DND-41 (cell line): ENCODE results near the gene CSRP1.

ENCODE experiments used
- CTCF ChIP-seq: IDR thresholded peaks from 2 replicates; pipeline ENCODE4 v1.5.1; 2012; ENCODE audit warnings: borderline replicate concordance, low read length, moderate library complexity, mild to moderate bottlenecking; ENCODE audit not compliant: poor library complexity, severe bottlenecking; ENCODE audit errors: extremely low read depth
- EZH2 ChIP-seq: IDR thresholded peaks from 3 replicates; pipeline ENCODE4 v1.6.1; 2012; ENCODE audit warnings: borderline replicate concordance, low read depth, mild to moderate bottlenecking, moderate library complexity, low read length, inconsistent platforms; ENCODE audit not compliant: severe bottlenecking

DNA sequence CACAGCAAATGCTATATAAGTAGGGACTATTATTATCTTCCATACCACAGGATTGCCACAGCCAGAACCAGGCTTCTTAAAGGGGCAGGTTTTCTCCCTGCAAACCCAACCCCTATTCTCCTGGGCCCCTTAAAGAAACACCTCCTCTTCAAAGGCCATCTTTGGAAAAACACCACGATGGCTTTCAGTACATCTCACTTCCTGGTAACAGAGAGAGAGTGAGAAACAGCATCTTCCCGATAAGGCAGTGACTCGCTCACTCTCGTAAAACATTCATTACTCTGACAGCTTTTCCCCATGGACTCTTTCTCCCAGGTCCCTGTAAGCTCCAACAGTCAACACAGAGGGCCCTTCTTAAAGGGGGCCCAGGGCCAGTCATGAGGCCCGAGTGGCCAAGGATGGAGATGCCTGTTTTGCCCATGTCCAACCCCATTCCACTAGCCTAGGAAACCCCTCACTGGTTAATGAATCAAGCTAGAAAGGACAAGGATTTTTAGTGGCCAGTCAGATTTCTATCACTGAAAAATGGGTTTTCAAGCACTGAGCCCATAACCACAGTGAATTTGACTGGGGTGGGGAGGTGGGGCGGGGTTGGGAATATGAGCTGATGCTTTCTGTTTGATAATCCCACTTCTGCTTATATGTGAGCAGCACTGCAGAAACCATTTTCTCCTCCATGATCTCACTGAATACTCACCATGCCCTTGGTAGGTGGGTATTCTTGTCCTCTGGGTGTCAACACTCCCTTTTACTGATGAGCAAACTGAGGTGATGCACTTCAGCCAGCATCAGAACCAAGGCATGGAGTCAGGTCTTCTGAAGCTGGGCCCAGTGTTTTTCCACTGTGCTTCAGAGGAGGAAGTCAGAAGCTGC lies 28.4 kb upstream of the CSRP1 start:
- TF ChIP-seq CTCF (no peak), EZH2 (no peak)
